HepG2 (cell line): Measurements from ENCODE around the gene TMEM100. TPM values are rescaled to one million over a fixed set of nuclear protein-coding genes. Genes with fewer than 3 reads are reported as not detected.

Experiments
- ARNT2 ChIP-seq: sonication (generic); formaldehyde crosslinking; IDR thresholded peaks from 2 replicates; pipeline ENCODE4 v1.8.0; 2022; ENCODE audit warnings: mild to moderate bottlenecking, low read depth, missing genetic modification reagents, moderate library complexity
- CREB1 ChIP-seq, 2 experiments: fragments of 450-650 bp in 1 of 2; IDR thresholded peaks; 2 replicates each; pipeline ENCODE4 v1.6.1; 2016 to 2017; ENCODE audit warnings: control low read depth in 1 of 2, mild to moderate bottlenecking in 1 of 2, missing compliant biosample characterization in 1 of 2, missing genetic modification characterization in 1 of 2
- FOXA3 ChIP-seq: IDR thresholded peaks from 2 replicates; pipeline ENCODE4 v1.6.1; 2016; ENCODE audit warnings: missing genetic modification reagents, missing compliant biosample characterization
- HMGXB3 ChIP-seq: sonication (generic); formaldehyde crosslinking; IDR thresholded peaks from 2 replicates; pipeline ENCODE4 v1.4.0; 2020; ENCODE audit warnings: missing genetic modification reagents, borderline replicate concordance
- PAWR ChIP-seq: sonication (generic); formaldehyde crosslinking; IDR thresholded peaks from 2 replicates; pipeline ENCODE4 v1.4.0; 2020; ENCODE audit warnings: missing genetic modification reagents, mild to moderate bottlenecking, borderline replicate concordance
- PITX1 ChIP-seq: sonication (generic); formaldehyde crosslinking; IDR thresholded peaks from 2 replicates; pipeline ENCODE4 v1.5.1; 2020; ENCODE audit warnings: mild to moderate bottlenecking, missing genetic modification reagents
- SP140L ChIP-seq: sonication (generic); formaldehyde crosslinking; IDR thresholded peaks from 2 replicates; pipeline ENCODE4 v1.4.0; 2020; ENCODE audit warnings: missing genetic modification reagents, borderline replicate concordance
- ZFP82 ChIP-seq: sonication (generic); formaldehyde crosslinking; IDR thresholded peaks from 2 replicates; pipeline ENCODE4 v1.5.1; 2020; ENCODE audit warnings: mild to moderate bottlenecking, missing genetic modification reagents, borderline replicate concordance
- ZNF280D ChIP-seq: sonication (generic); formaldehyde crosslinking; IDR thresholded peaks from 2 replicates; pipeline ENCODE4 v1.5.1; 2020; ENCODE audit warnings: mild to moderate bottlenecking, missing genetic modification reagents
- ZNF670 ChIP-seq: sonication (generic); formaldehyde crosslinking; IDR thresholded peaks from 2 replicates; pipeline ENCODE4 v1.8.0; 2022; ENCODE audit warnings: mild to moderate bottlenecking, missing genetic modification reagents, borderline replicate concordance
- ZNF709 ChIP-seq: sonication (generic); formaldehyde crosslinking; IDR thresholded peaks from 2 replicates; pipeline ENCODE4 v1.5.0; 2020; ENCODE audit warnings: mild to moderate bottlenecking, missing genetic modification reagents
- ZNF746 ChIP-seq: sonication (generic); formaldehyde crosslinking; IDR thresholded peaks from 2 replicates; pipeline ENCODE4 v1.8.0; 2022; ENCODE audit warnings: mild to moderate bottlenecking, missing genetic modification reagents
- ZNF766 ChIP-seq: sonication (generic); formaldehyde crosslinking; IDR thresholded peaks from 2 replicates; pipeline ENCODE4 v1.5.0; 2020; ENCODE audit warnings: missing genetic modification reagents, borderline replicate concordance
- ZXDC ChIP-seq: sonication (generic); formaldehyde crosslinking; IDR thresholded peaks from 2 replicates; pipeline ENCODE4 v1.5.0; 2020; ENCODE audit warnings: mild to moderate bottlenecking, missing genetic modification reagents
- polyA plus RNA-seq, 8 experiments: library from polyadenylated mRNA; depleted of rRNA in 3 of 8; stranded (reverse) in 7 of 8; unstranded in 1 of 8; fragments of >200 nt; fragmentation: Illumina TruSeq in 4 of 8; extraction: Trizol in 4 of 8; gene quantifications; 2 replicates each; pipeline versions ENCODE4 v1.2.1 to v1.2.3, GENCODE V29; 2011 to 2016; ENCODE audit warnings: low read depth in 4 of 8, missing spikeins in 1 of 8, mixed read lengths in 1 of 8; ENCODE audit not compliant: insufficient read depth in 1 of 8
- total RNA-seq, 5 experiments: library from RNA; depleted of rRNA; stranded (reverse); fragments of >200 nt; fragmentation: Illumina TruSeq; extraction: Trizol; gene quantifications; 2 replicates each; pipeline ENCODE4 v1.2.3, GENCODE V29; 2016; ENCODE audit warnings: low read depth in 1 of 5
- TF ChIP-seq, protein P1 (sequence below): sonication (generic); formaldehyde crosslinking; conservative IDR thresholded peaks from 2 replicates; pipeline ENCODE4 v1.8.1; 2023; ENCODE audit warnings: missing genetic modification reagents

Gene TMEM100
- total and polyA plus RNA-seq, 2 of the 13 experiments (the other 11 are each of a cell fraction or from before 2014, with no cell fraction given), result not detected

- peak; percentile 92 for TF ChIP-seq ZXDC (CRISPR knock-in tag)
- TF ChIP-seq ZNF670, result peak; percentile 97; the same call in 1 of the 2 replicates
- TF ChIP-seq, protein P1, sequence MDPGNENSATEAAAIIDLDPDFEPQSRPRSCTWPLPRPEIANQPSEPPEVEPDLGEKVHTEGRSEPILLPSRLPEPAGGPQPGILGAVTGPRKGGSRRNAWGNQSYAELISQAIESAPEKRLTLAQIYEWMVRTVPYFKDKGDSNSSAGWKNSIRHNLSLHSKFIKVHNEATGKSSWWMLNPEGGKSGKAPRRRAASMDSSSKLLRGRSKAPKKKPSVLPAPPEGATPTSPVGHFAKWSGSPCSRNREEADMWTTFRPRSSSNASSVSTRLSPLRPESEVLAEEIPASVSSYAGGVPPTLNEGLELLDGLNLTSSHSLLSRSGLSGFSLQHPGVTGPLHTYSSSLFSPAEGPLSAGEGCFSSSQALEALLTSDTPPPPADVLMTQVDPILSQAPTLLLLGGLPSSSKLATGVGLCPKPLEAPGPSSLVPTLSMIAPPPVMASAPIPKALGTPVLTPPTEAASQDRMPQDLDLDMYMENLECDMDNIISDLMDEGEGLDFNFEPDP (CRISPR knock-in tag), result no peak
- TF ChIP-seq SP140L (CRISPR knock-in tag), result no peak
- peak; percentile 61; the same call in 1 of the 2 replicates for TF ChIP-seq PITX1 (CRISPR knock-in tag)
- no peak for TF ChIP-seq PAWR (CRISPR knock-in tag)
- TF ChIP-seq ZNF280D, result peak; percentile 63; the same call in 1 of the 2 replicates
- TF ChIP-seq ZNF746 (CRISPR knock-in tag), result 0 out of 2 replicates have a peak, but pooled peaks have one; percentile 60
- peak; percentile 49 for TF ChIP-seq FOXA3 (CRISPR knock-in tag)
- TF ChIP-seq ZFP82 (CRISPR knock-in tag), result peak; percentile 76; the same call in 1 of the 2 replicates
- no peak for TF ChIP-seq CREB1 (IDR thresholded peaks at IDR 0.05)
- TF ChIP-seq CREB1 (CRISPR knock-in tag; IDR thresholded peaks at IDR 0.05), result peak; percentile 71
- TF ChIP-seq ZNF766 (CRISPR knock-in tag), result peak; percentile 65; the same call in 1 of the 2 replicates
- TF ChIP-seq ARNT2 (CRISPR knock-in tag), result peak; percentile 53; the same call in 1 of the 2 replicates
- peak; percentile 75 for TF ChIP-seq HMGXB3
- peak; percentile 84 for TF ChIP-seq ZNF709 (CRISPR knock-in tag)
Observed at GRCh38 chr17:55750750-55751657, 28.3 kb upstream of the TMEM100 start, which contains the start of gene PCTP (continued).
